Kidney capillary endothelial cell (primary cell): ENCODE data around the gene TAS2R42.

Experiments
- DNase-seq: peaks from one replicate; pipeline ENCODE4 v3.0.0-alpha.2; 2018; ENCODE audit warnings: low spot score

TAS2R42 gene

DNA sequence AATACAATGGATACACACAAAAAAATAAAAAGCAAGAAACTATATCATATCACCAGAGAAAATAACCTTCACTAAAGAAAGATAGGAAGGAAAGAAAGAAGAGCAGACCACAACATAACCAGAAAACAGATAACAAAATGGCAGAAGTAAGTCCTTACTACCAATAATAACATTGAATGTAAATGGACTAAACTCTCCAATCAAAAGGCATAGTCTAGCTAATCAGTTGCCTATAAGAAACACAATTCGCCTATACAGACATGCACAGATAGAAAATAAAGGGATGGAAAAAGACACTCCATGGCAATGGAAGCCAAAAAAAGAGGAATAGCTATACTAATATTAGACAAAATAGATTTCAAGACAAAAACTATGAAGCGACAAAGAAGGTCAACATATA lies 43.4 kb downstream of the TAS2R42 start:
- no peak for DNase-seq

DNA sequence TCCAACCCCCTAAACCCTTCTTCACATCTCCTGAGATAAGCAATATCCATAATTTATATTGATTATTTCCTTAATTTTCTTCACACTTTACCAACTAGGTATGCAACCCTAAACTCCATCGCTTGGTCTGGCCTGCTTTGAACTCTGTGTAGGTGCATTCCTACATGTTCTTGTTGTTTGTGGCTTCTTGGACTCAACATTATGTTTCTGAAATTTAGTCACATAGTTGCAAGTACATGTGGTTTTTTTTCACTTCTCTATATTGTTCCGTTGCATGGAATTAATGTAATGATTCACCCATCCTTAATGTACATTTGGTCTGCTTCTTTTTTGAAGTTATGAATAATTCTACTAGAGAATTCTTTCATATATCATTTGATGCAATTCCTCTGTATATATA lies 50.7 kb downstream of the TAS2R42 start:
- DNase-seq = no peak
